Left hindlimb (tissue), 1 donor: ENCODE data around the gene NHLRC3.
"Not testable (repeated sequence)": the region's sequence is repeated elsewhere in the genome, so short reads cannot be mapped to it uniquely, and the experiment has no call there.

Experiments
- DNase-seq: peaks from one replicate; pipeline ENCODE4 v3.0.0-alpha.2; 2018

NHLRC3 gene, protein sequence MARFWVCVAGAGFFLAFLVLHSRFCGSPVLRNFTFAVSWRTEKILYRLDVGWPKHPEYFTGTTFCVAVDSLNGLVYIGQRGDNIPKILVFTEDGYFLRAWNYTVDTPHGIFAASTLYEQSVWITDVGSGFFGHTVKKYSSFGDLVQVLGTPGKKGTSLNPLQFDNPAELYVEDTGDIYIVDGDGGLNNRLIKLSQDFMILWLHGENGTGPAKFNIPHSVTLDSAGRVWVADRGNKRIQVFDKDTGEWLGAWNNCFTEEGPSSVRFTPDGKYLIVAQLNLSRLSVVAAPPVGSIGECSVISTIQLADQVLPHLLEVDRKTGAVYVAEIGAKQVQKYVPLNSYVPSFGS

GRCh38 chr13:39037880-39038568 is at the start of gene NHLRC3, which contains the start of gene PROSER1:
TSS of gene NHLRC3 (plus strand) at chr13:39038456. CDS start at chr13:39038640, 184 bp downstream.
TSS of gene PROSER1 (minus strand) at chr13:39038089. CDS start at chr13:39037242, 847 bp downstream.
- DNase-seq = peak; percentile 97

DNA sequence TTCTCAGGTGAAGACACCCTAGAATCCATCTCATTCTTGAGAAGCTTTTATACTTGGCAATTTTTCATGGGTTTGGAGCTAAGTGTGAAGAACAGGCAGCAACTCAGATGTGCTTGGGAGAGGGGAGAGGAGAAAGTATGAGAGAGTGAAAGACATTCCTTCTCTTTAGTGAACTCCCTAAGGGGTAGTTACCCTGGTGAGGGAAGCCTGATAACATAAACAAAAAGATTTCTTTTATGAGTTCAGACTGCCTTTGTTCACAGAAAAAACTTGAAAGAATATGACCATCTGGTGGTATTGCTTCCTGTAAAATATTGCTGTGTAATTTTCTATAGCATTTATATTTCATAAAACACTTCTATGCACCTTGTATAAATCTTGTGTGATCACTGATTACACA is 47.6 kb upstream of the NHLRC3 start, which contains the start of gene STOML3:
Gene STOML3 (minus strand): TSS at position 139 of the 400 bp plus-strand sequence. CDS start 110 bp downstream, at position 29.
- DNase-seq = no peak

- DNase-seq = no peak
These were observed 44.9 kb upstream of the NHLRC3 start for GRCh38 chr13:38993381-38993780.

DNA sequence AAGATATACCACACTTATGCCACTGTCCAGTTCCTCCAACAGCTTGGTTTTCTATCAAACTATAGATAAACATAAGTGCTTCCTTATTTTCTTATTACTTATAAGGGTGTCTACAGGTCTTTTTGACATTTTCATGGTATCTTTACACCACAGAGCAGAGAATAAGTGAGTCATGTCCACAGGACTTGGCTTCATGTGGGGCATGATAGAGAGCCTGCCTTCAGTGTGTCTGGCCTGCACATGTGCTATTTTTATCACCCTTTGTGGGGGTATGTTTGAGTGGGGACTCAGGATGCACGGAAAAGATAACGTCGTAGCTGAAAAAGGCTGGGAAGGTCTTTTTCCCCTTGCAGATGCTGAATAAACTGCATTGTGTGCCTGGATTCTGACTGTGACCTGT is 39.5 kb upstream of the NHLRC3 start:
- DNase-seq = no peak

DNA sequence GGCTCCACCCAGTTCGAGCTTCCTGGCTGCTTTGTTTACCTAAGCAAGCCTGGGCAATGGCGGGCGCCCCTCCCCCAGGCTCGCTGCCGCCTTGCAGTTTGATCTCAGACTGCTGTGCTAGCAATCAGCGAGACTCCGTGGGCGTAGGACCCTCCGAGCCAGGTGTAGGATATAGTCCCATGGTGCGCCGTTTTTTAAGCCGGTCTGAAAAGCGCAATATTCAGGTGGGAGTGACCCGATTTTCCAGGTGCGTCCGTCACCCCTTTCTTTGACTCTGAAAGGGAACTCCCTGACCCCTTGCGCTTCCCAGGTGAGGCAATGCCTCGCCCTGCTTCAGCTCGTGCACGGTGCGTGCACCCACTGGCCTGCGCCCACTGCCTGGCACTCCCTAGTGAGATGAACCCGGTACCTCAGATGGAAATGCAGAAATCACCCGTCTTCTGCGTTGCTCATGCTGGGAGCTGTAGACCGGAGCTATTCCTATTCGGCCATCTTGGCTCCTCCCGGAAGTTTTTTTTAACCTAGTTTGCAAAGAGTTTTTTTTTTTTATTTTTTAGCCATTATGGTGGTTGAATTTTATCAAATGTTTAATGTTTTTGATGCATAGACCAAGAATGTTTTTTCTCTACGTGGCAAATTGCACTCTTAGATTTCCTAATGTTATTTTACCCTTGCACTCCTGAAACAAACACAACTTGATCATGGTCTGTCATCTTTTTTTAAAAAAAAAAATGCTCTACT is 31.7 kb upstream of the NHLRC3 start:
- not testable (repeated sequence) for DNase-seq

GRCh38 chr13:39012608-39013007 is 25.6 kb upstream of the NHLRC3 start:
- no peak for DNase-seq

GRCh38 chr13:39013462-39013861 is 24.8 kb upstream of the NHLRC3 start:
- DNase-seq = no peak

DNA sequence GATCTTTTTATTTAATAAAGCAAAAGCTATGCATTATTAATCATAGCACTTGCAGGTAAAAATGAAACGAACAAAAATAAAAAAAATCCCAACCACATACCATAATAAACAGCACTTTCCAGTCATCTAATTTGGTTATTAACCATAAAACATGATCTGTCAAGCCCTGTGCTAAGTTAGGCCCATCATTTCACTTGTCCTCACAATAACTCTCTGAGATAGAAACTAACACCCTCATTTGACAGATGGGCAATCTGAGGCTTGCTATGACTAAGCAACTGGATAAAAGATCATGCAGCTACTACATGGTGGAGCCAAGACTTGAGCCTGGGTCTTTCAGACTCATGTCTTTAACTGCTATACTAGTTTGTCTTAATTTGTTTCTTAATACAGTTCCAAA is 22.2 kb upstream of the NHLRC3 start:
- DNase-seq = no peak

DNA sequence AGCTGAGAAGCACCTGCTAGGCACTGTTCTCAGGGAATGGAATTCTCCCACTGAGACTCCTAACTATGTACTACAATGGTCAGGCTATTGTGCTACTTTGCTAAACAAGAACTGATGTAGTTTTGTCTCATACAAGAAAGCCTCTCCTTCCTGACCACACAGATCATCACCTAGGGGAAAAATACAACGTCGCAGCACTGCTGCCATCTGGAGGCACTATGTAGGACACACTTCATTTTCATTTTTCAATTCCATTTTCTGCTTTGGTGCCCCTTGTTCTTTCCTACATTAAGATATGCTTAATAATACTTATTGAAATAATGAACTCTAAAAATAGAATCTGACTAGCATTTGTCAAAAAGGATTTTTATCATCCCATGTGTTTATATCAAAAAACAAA is 21.5 kb upstream of the NHLRC3 start:
- DNase-seq = no peak

DNA sequence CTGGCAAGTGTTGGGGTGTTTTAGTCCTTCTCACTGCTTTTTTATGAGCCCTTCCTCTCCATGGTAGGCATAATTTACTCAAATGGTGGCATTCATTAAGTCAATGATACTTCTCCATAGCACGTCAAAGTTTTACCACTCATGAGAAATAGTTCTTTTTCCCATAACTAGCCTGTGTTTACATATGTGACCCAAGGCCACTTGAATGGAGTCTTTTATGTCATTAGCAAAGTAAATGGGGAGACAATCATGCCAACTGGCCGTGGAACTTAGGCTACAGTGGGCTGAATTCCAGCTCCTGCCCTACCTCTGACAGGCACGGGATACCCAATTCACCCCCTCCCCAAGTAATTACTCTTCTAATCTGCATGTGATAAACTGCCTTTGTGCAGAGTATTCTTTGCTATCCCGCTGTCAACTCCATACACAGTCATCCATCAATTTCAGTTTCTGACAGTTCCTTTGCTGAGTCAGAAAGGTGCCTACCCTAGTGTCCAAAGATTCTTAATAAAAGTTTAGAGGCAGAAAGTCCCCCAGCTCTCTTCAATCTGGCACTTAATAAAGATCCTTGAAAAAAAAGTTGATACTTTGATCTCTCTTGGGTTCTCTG is 17.3 kb upstream of the NHLRC3 start:
- DNase-seq = no peak

DNA sequence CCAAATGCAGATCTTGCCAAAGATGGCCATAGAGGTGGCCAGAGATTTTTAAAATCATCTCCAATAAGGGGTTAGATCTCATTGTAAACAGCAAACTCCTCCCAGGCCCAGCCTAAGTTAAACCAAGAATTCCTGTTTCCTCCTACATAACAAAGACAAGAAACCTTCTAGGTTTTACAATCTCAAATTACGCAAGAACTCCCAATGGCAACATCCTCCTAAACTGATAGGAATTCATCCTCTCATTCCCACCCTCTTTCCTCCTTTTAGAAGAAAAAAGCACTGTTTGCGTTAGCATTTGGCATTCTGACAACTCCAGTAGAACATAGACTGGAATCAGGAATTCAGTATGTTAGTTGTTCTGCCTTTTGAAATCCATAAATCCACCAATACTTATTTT is 14.9 kb upstream of the NHLRC3 start:
- no peak for DNase-seq

DNA sequence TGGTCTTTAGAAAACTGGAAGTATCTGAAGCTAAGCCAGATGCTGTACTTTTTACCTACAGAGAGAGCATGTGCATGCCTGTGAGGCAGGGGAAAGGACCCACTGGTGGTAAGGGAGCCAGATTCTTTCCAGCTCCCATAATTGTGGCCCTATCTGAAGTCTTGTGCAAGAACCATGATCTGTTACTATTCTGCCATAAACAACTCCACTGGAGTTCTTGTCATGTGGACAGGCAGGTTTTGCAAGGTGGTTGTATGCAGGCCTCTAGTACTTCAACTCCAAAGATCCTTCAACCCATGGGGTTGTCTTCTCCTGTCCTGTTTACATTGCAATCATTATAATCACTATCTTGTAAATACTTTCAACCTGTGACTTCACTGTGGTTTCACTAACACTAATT is 14.5 kb upstream of the NHLRC3 start:
- no peak for DNase-seq

DNA sequence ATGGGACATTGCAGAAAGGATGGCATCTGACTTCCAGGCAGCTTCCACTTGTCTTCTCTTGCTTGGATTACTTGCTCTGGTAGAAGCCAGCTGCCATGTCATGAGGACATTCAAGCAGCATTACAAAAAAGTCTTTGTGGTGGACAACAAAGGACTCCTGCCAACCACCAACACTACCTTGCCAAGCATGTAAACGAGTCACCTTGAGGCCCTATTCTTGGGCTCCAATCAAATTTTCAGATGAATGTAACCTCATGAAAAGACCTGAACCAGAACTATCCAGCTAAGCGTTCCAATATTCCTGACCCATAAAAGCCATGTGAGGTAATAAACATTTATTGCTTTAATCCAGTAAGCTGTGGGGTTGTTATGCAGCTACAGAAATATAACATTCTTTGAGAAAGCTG is 12.8 kb upstream of the NHLRC3 start:
- DNase-seq = no peak

DNA sequence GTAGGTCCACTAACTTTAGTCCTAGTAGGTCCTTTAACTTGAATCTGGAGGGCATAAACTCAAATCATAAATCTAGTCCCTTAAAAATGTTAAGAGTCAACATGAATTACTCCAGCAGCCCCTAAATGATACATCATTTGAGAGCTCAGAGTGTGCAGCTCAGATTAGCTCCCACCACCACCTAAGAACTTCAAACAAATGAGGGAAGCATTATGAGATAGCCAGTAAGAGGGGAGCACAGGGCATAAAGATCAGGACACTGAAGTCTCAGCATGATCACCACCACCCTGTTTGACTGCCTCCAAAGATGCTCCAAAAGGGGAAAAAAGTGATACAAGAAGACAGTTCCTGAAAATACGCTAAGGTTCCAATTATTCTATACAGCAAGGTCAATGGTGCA is 6.1 kb upstream of the NHLRC3 start:
- DNase-seq = no peak

DNA sequence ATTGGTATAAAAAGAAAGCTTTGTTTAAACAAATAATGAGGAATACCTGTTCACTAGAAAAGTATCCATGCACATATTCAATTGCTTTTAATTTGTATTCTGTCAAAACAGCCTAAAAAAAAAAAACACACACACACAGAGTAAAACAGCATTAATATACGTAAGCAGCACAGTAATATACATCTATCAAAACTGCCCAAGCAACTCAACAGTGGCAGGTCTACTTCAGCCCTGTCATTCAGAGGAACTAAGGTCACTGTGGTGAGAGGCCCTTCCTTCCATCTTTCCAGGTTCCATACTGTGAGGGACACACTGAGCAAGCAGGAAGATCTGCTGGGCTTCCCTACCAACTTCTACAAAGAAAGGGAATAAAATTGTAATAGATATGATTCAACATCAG is 4.2 kb upstream of the NHLRC3 start:
- DNase-seq = no peak

GRCh38 chr13:39035204-39035603 is 3.1 kb upstream of the NHLRC3 start:
- no peak for DNase-seq

DNA sequence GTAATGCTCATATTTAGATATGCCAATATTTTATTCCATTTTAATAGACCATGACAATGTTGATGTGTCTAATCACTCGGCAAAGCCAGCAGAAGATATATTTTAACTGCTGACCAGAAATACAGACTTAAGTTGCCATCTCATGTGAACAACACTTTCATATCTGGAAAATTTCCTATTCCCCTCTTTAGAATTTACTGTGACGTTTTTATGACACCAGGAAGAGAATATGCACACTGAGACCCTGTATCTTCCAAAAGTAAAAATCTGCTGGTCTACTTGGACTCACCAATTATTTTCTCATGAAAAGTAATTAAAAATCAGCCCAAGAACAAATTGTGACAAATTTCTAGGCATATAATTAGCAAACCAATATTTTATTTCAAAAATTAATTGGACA is 2.5 kb upstream of the NHLRC3 start:
- DNase-seq = no peak

DNA sequence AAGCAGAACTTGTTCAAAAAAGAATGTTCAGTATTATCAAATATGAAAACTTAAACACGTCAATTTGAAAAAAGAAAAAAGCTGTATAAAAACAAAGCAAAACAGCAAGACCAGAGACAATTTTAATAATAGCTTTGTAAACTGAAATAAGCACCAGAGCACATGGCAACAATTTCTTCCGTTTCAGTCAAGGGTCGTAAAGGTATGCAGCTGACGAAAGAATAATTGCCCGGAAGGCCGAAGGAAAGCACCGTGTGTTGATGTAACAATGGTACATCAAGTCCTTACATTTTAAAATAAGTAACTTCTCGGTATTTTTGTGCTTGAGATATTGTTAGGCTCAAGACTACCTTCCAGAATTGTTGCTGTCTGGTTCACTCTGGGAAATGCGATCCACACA is 2.0 kb upstream of the NHLRC3 start:
- DNase-seq = no peak

DNA sequence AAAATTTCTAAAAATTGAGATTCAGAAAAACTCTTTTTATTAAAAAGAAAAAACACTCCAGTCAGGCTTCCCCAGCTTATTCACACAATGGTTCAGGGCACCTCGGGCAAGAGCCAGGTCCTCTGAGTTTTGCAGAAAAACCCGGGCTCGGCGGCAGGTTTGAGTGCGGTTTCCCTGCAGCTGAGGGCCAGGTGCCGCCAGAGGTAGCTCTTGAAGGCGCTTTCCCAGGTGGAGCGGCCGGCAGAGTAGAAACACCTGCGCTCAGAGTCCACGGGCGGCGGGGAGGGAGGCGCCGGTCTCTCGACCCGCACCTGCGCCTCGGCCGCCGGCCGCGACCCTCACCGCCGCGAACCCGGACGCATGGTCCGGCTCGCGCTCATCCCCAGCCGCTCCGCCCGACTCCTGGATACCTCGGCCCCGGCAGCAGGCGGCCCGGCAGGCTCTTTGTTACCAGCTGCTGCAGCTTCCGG is 811 bp upstream of the NHLRC3 start:
- DNase-seq = no peak

DNA sequence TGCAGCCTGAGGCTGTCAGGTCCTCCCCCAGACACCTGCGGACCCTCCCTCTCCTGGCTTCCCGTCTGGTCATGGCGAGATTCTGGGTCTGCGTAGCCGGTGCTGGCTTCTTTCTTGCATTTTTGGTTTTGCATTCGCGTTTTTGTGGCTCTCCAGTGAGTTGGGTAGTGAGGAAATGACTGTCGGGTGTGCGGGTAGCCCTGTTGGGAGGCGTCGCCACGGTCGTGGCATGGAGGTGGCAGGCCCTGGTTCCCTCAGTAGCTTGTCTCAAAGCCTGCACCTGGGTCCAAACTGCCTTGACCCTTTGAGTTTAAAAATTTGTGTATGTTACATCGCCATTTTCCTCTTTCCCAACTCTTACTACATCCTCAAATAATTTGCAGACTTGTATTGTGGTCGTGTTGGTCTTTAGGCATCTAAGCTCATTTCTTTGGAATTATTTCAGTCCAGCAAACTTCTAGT is 344 bp downstream of the NHLRC3 start:
- no peak for DNase-seq

GRCh38 chr13:39039041-39039440 is 785 bp downstream of the NHLRC3 start:
- DNase-seq = no peak

GRCh38 chr13:39040206-39040605 is 1.9 kb downstream of the NHLRC3 start:
- DNase-seq = no peak

DNA sequence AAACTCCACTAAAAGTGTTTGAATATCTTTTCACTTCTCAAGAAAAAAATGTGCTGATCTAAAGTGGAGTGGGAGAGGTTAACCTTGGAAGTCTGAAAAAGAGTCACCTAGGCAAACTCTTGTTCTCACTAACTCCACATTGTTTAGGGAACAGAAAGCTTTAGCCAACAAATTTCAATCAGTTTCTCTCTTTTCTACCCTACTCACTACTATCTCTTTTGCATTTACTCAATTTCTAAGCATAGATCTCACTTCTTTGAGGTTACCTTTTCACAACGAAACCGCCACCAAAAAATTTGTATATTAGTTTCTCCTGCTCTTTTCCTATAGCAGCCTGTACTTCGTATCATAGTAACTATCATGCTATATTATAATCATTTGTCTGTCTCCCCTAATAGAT is 6.3 kb downstream of the NHLRC3 start:
- no peak for DNase-seq
